ENCODE results near the gene WNK2.

The WNK2 gene

DNA sequence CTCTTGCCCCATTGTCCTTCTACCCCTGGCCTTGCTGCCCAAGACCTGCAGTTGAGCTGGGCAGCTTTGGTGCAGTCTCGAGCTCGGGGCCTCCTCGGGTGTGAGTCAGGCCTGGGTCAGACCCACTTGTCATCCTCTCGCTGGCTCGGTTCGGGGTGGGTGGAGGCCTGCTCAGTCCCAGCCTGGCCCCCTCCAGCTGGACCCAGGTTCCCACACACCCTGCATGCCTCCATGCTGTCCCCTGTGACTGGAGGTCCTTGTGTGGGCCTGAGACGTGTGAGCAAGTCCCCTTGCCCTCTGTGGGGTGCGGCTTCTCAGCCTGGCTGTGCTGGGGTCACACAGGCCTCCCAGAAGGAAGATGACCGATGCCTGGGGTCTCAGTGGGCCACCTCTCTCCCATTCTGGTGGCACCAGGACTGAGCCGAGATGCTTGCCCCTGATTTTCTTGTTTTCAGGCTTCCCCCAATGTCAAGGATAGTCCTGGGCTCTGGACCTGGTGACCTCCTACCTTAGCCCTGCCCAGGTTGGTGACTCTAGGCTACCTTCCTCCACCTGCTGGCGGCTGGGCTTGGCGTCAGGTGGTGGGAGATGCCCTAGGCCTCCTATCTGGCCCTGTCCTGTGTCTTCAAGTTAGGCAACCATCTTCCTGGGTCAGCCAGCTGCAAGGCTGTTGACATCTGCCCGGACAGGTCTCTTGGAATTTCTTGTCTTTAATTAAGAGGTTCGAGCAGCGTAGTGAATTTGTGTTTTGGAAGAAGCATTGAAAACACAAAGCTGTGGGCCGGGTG, 15.1 kb downstream of the WNK2 start:
- Mint-ChIP-seq H3K36me3 (ENCODE audit: low read depth) (peaks cover 5% of the 10 kb centered on the region), H3K27me3 (ENCODE audit: low read depth, poor library complexity) (peaks cover 9% of the 10 kb centered on the region), H3K4me1 (peaks cover 37% of the 10 kb centered on the region), H3K9me3 (no peaks in the 10 kb centered on the region), H3K27ac (no peak overlapping the region), H3K4me3 (no peak overlapping the region)
- TF ChIP-seq, protein P1, sequence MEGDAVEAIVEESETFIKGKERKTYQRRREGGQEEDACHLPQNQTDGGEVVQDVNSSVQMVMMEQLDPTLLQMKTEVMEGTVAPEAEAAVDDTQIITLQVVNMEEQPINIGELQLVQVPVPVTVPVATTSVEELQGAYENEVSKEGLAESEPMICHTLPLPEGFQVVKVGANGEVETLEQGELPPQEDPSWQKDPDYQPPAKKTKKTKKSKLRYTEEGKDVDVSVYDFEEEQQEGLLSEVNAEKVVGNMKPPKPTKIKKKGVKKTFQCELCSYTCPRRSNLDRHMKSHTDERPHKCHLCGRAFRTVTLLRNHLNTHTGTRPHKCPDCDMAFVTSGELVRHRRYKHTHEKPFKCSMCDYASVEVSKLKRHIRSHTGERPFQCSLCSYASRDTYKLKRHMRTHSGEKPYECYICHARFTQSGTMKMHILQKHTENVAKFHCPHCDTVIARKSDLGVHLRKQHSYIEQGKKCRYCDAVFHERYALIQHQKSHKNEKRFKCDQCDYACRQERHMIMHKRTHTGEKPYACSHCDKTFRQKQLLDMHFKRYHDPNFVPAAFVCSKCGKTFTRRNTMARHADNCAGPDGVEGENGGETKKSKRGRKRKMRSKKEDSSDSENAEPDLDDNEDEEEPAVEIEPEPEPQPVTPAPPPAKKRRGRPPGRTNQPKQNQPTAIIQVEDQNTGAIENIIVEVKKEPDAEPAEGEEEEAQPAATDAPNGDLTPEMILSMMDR (IDR thresholded peaks at IDR 0.05) = no peak
- no peak for DNase-seq

DNA sequence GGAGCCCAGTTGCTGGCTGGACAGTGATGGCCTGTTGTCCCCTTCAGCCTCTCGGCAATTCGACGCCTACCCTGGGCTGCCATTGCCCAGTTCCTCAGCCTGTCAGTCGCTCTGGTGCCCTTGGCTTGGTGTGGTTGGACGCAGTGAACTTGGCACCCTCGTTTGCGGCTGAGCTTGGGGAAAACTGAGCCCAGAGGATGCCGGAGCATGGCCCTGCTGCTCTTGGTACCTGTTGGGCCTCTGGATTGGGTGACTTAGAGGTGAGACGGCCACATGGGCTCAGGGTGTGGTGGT, 16.5 kb downstream of the WNK2 start:
- Mint-ChIP-seq H3K27ac (peak overlapping the region; percentile 18), H3K27me3 (ENCODE audit: low read depth, poor library complexity) (peaks cover 7% of the 10 kb centered on the region), H3K4me1 (peaks cover 51% of the 10 kb centered on the region), H3K9me3 (no peaks in the 10 kb centered on the region), H3K36me3 (ENCODE audit: low read depth) (peaks cover 5% of the 10 kb centered on the region), H3K4me3 (no peak overlapping the region)
- no peak for DNase-seq
- TF ChIP-seq, protein P1 (IDR thresholded peaks at IDR 0.05) = no peak

DNA sequence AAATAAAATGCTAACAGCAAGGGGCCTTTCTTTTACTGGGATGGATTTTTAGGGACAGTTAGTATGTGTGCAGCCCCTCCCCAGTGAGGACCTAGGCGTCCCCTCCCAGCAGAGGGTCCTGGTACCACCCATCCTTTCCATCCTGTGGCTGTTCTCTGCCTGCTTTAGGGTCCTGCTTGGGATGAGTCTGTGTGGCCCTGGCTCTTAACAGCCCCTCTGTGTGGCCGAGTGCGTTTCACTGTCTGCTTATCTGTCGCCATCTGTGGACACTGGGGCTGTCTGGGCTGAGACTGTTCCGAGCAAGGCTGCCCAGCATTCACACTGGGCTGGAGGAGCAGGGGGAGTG, 17.0 kb downstream of the WNK2 start:
- Mint-ChIP-seq H3K36me3 (ENCODE audit: low read depth) (peaks cover 5% of the 10 kb centered on the region), H3K27ac (peak overlapping the region; percentile 69), H3K27me3 (ENCODE audit: low read depth, poor library complexity) (peaks cover 7% of the 10 kb centered on the region), H3K4me3 (no peak overlapping the region), H3K9me3 (no peaks in the 10 kb centered on the region), H3K4me1 (peaks cover 57% of the 10 kb centered on the region)
- DNase-seq = no peak
- TF ChIP-seq, protein P1 (IDR thresholded peaks at IDR 0.05) = no peak

DNA sequence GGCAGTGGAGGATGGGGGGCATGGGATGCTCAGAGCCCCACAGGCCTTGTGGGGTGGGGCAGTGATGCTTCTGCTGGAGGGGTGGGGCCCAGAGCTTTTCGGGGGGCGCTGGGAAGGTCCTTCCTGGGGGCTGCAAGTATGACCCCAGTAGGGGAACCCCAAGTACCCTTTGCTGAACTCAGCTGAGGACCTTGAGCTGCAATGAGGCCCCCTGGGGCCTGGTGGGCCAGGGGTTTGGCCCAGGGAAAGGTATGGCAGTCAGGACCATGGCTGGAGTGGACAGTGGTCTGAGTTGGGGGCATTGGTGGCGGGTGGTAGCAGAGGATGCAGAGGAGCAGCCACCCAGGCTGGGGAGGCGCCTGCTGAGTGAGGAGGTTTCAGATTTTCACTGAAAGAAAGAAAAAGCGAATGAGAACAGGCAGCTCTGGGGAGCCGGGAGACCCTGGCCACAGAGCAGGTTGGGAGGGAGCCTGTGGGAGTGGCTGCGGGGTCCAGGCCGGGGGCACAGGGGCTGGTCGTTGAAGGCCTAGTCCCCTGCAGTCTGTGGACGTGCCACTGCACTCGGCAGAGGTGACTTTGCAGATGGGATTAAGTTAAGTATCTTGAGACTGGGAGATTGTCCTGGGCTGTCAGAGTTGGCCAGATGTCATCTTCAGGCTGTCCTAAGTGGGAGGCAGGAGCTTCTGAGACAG, 19.2 kb downstream of the WNK2 start:
- Mint-ChIP-seq H3K4me1 (peaks cover 79% of the 10 kb centered on the region), H3K9me3 (no peaks in the 10 kb centered on the region), H3K36me3 (ENCODE audit: low read depth) (no peaks in the 10 kb centered on the region), H3K27ac (peak overlapping the region; percentile 81), H3K27me3 (ENCODE audit: low read depth, poor library complexity) (peaks cover 4% of the 10 kb centered on the region), H3K4me3 (peak overlapping the region; percentile 44)
- DNase-seq = no peak
- TF ChIP-seq, protein P1 (IDR thresholded peaks at IDR 0.05) = no peak

DNA sequence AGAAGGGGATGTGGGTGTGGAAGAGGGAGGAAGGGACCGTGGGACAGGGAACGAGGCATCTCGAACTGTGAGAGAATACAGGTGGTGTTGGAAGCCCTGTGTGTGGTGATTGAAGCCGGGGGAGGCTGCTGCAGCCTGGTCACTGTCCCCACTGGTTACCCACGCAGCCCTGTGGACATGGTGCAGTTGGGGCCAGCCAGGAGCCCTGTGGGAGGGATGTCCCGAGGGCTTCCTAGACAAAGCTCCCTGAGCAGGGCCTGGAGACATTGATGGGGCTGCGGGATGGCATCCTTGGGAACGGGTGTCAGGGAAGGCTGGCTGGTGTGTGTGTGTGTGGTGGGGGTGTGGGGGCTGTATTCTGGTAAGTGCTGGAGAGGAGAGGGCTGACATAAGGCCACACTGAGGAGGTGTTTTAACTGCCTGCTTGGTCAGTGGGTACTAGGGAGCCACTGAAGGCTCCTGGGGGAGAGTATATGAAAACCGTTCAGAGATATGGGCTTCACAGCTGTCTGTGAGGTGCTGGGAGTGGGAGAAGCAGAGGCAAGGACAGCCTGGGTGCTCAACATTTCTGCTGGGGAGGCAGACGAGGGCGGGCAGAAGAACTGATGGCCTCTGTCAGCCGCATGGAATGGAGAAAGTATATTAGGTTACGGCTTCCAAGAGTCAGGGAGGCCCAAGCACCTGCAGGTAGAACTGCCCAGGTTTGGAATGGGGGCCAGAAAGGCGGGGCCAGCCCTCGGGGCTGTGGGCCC, 20.0 kb downstream of the WNK2 start:
- Mint-ChIP-seq H3K4me1 (peaks cover 86% of the 10 kb centered on the region), H3K27ac (peak overlapping the region; percentile 81)
- TF ChIP-seq, protein P1 (IDR thresholded peaks at IDR 0.05) = no peak

More for the DNA sequence above, 20.0 kb downstream of the WNK2 start:
- no peak for DNase-seq
- H3K36me3 Mint-ChIP-seq (ENCODE audit: low read depth) = no peaks in the 10 kb centered on the region
- peak overlapping the region; percentile 44 for H3K4me3 Mint-ChIP-seq
- peaks cover 4% of the 10 kb centered on the region for H3K27me3 Mint-ChIP-seq (ENCODE audit: low read depth, poor library complexity)
- H3K9me3 Mint-ChIP-seq = no peaks in the 10 kb centered on the region
